WTC11 (cell line): ENCODE measurements around the gene SECTM1. TPM values are rescaled to one million over a fixed set of nuclear protein-coding genes. Genes with fewer than 3 reads are reported as not detected.

ENCODE experiments used
- ATAC-seq: fragments of 200-7000 bp; cut with Tn5 transposase; 2 replicates; pipeline ENCODE4 v1.10.0; 2021; ENCODE audit warnings: mild to moderate bottlenecking, moderate library complexity
- CTCF ChIA-PET: fragments of 300-600 bp; sonication (Branson Sonifier 250); formaldehyde crosslinking; loops from one replicate; lab custom pipeline; 2021; ENCODE audit warnings: antibody characterized with exemption; lab: Charles Lee
- POLR2A ChIA-PET: fragments of 350-600 bp; sonication (Branson Sonifier 250); formaldehyde crosslinking; loops from one replicate; lab custom pipeline; 2021; ENCODE audit warnings: antibody characterized with exemption; lab: Charles Lee
- DNase-seq: peaks from one replicate; pipeline ENCODE4 v3.0.0; 2021; ENCODE audit warnings: low spot score
- H3K27ac Mint-ChIP-seq: 2 replicates; pipeline ENCODE4 v1.8.0; 2021; ENCODE audit warnings: mixed read lengths
- H3K27me3 Mint-ChIP-seq: 2 replicates; pipeline ENCODE4 v1.8.0; 2021; ENCODE audit warnings: low read depth, mild to moderate bottlenecking, moderate library complexity, mixed read lengths
- H3K36me3 Mint-ChIP-seq: 2 replicates; pipeline ENCODE4 v1.8.0; 2021; ENCODE audit warnings: mixed read lengths
- H3K4me1 Mint-ChIP-seq: 2 replicates; pipeline ENCODE4 v1.8.0; 2022; ENCODE audit warnings: mixed read lengths
- H3K4me3 Mint-ChIP-seq: 2 replicates; pipeline ENCODE4 v1.8.0; 2021; ENCODE audit warnings: mild to moderate bottlenecking, moderate library complexity, mixed read lengths
- H3K9me3 Mint-ChIP-seq: 2 replicates; pipeline ENCODE4 v1.8.0; 2021; ENCODE audit warnings: mixed read lengths
- E2F1 ChIP-seq: sonication (generic); formaldehyde crosslinking; IDR thresholded peaks from 2 replicates; pipeline ENCODE4 v1.8.0; 2022; ENCODE audit warnings: mild to moderate bottlenecking, missing genetic modification reagents
- GABPB1 ChIP-seq: sonication (generic); formaldehyde crosslinking; IDR thresholded peaks from 2 replicates; pipeline ENCODE4 v1.8.1; 2023; ENCODE audit warnings: mild to moderate bottlenecking, missing genetic modification reagents
- NR2C2 ChIP-seq: sonication (generic); formaldehyde crosslinking; IDR thresholded peaks from 2 replicates; pipeline ENCODE4 v1.8.0; 2022; ENCODE audit warnings: mild to moderate bottlenecking, missing genetic modification reagents
- PRRX2 ChIP-seq: fragments of 250-450 bp; sonication (Bioruptor Pico); IDR thresholded peaks from 2 replicates; pipeline ENCODE4 v1.8.0; 2021; ENCODE audit warnings: mild to moderate bottlenecking
- RORB ChIP-seq: fragments of 250-450 bp; sonication (Bioruptor Pico); IDR thresholded peaks from 2 replicates; pipeline ENCODE4 v1.9.0; 2021; ENCODE audit warnings: mild to moderate bottlenecking
- ZBTB43 ChIP-seq: sonication (generic); formaldehyde crosslinking; IDR thresholded peaks from 2 replicates; pipeline ENCODE4 v1.8.1; 2023; ENCODE audit warnings: mild to moderate bottlenecking, missing genetic modification reagents
- ZNF396 ChIP-seq: fragments of 250-450 bp; sonication (Bioruptor Pico); IDR thresholded peaks from 2 replicates; pipeline ENCODE4 v1.8.0; 2021; ENCODE audit warnings: mild to moderate bottlenecking, moderate library complexity, borderline replicate concordance
- total RNA-seq: library from RNA; stranded (reverse); gene quantifications from 3 replicates; pipeline ENCODE4 v1.2.3, GENCODE V29; 2021
- TF ChIP-seq, protein P1 (sequence below): sonication (generic); formaldehyde crosslinking; conservative IDR thresholded peaks from 2 replicates; pipeline ENCODE4 v1.8.1; 2022; ENCODE audit warnings: mild to moderate bottlenecking, missing genetic modification reagents
- TF ChIP-seq, protein P2 (sequence below): sonication (generic); formaldehyde crosslinking; IDR thresholded peaks from 2 replicates; pipeline ENCODE4 v1.8.0; 2023; ENCODE audit warnings: missing genetic modification reagents
- TF ChIP-seq, protein P3 (sequence below): sonication (generic); formaldehyde crosslinking; IDR thresholded peaks from 2 replicates; pipeline ENCODE4 v1.8.1; 2023; ENCODE audit warnings: mild to moderate bottlenecking, missing genetic modification reagents, borderline replicate concordance
- TF ChIP-seq, protein P4 (sequence below): sonication (generic); formaldehyde crosslinking; IDR thresholded peaks from 2 replicates; pipeline ENCODE4 v1.8.0; 2022; ENCODE audit warnings: mild to moderate bottlenecking, missing genetic modification reagents
- TF ChIP-seq, protein P5 (sequence below): sonication (generic); formaldehyde crosslinking; IDR thresholded peaks from 2 replicates; pipeline ENCODE4 v1.8.1; 2023; ENCODE audit warnings: mild to moderate bottlenecking, missing genetic modification reagents

SECTM1 gene
- total RNA-seq, 1 experiment from 2014 or later = 0.22 TPM

GRCh38 chr17:82346342-82347300 is 13.1 kb upstream of the SECTM1 start:
- H3K4me1 Mint-ChIP-seq = no peaks in the 10 kb centered on the region
- no peak for DNase-seq
- no peaks in the 10 kb centered on the region for H3K9me3 Mint-ChIP-seq
- TF ChIP-seq ZBTB43 = no peak
- TF ChIP-seq, protein P1, sequence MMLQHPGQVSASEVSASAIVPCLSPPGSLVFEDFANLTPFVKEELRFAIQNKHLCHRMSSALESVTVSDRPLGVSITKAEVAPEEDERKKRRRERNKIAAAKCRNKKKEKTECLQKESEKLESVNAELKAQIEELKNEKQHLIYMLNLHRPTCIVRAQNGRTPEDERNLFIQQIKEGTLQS (CRISPR knock-in tag) = no peak
- peak; percentile 85 for TF ChIP-seq GABPB1 (CRISPR knock-in tag)
- TF ChIP-seq, protein P2, sequence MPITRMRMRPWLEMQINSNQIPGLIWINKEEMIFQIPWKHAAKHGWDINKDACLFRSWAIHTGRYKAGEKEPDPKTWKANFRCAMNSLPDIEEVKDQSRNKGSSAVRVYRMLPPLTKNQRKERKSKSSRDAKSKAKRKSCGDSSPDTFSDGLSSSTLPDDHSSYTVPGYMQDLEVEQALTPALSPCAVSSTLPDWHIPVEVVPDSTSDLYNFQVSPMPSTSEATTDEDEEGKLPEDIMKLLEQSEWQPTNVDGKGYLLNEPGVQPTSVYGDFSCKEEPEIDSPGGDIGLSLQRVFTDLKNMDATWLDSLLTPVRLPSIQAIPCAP (CRISPR knock-in tag) = no peak
- TF ChIP-seq, all 79 proteins: peak for 1
- H3K4me3 Mint-ChIP-seq = no peak overlapping the region
- no peak for ATAC-seq
- no peaks in the 10 kb centered on the region for H3K36me3 Mint-ChIP-seq
- POLR2A ChIA-PET = no interaction called here
- peaks cover 9% of the 10 kb centered on the region for H3K27me3 Mint-ChIP-seq
- CTCF ChIA-PET = interaction anchor here (1.4 kb wide), 1 partner anchor 45 kb away, joined by 3 read pairs; no protein-coding TSS in a partner anchor
- peak overlapping the region; percentile 50; the same call in 1 of the 2 replicates for H3K27ac Mint-ChIP-seq

GRCh38 chr17:82345151-82345976 is 11.8 kb upstream of the SECTM1 start:
- H3K9me3 Mint-ChIP-seq = peaks cover 7% of the 10 kb centered on the region
- ChIA-PET POLR2A (interaction anchor here (0.9 kb wide), 1 partner anchor 11 kb away, joined by 3 read pairs; no protein-coding TSS in a partner anchor), CTCF (interaction anchor here (1.4 kb wide), 1 partner anchor 44 kb away, joined by 3 read pairs; no protein-coding TSS in a partner anchor)
- TF ChIP-seq, protein P3, sequence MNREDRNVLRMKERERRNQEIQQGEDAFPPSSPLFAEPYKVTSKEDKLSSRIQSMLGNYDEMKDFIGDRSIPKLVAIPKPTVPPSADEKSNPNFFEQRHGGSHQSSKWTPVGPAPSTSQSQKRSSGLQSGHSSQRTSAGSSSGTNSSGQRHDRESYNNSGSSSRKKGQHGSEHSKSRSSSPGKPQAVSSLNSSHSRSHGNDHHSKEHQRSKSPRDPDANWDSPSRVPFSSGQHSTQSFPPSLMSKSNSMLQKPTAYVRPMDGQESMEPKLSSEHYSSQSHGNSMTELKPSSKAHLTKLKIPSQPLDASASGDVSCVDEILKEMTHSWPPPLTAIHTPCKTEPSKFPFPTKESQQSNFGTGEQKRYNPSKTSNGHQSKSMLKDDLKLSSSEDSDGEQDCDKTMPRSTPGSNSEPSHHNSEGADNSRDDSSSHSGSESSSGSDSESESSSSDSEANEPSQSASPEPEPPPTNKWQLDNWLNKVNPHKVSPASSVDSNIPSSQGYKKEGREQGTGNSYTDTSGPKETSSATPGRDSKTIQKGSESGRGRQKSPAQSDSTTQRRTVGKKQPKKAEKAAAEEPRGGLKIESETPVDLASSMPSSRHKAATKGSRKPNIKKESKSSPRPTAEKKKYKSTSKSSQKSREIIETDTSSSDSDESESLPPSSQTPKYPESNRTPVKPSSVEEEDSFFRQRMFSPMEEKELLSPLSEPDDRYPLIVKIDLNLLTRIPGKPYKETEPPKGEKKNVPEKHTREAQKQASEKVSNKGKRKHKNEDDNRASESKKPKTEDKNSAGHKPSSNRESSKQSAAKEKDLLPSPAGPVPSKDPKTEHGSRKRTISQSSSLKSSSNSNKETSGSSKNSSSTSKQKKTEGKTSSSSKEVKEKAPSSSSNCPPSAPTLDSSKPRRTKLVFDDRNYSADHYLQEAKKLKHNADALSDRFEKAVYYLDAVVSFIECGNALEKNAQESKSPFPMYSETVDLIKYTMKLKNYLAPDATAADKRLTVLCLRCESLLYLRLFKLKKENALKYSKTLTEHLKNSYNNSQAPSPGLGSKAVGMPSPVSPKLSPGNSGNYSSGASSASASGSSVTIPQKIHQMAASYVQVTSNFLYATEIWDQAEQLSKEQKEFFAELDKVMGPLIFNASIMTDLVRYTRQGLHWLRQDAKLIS (CRISPR knock-in tag) = no peak
- TF ChIP-seq, protein P4, sequence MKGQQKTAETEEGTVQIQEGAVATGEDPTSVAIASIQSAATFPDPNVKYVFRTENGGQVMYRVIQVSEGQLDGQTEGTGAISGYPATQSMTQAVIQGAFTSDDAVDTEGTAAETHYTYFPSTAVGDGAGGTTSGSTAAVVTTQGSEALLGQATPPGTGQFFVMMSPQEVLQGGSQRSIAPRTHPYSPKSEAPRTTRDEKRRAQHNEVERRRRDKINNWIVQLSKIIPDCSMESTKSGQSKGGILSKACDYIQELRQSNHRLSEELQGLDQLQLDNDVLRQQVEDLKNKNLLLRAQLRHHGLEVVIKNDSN = no peak
- TF ChIP-seq PRRX2 (CRISPR knock-in tag) = no peak
- H3K36me3 Mint-ChIP-seq = peaks cover 7% of the 10 kb centered on the region
- no peak overlapping the region for H3K4me3 Mint-ChIP-seq
- no peak overlapping the region for H3K27ac Mint-ChIP-seq
- ATAC-seq (no peak), DNase-seq (no peak)
- H3K4me1 Mint-ChIP-seq = no peaks in the 10 kb centered on the region
- peaks cover 18% of the 10 kb centered on the region for H3K27me3 Mint-ChIP-seq

GRCh38 chr17:82344175-82344907 is 10.8 kb upstream of the SECTM1 start:
- ChIA-PET CTCF (interaction anchor here (0.7 to 1.3 kb wide), 4 partner anchors 13 to 80 kb away, joined by 3 to 7 read pairs (median 6); partner anchors contain the start of gene UTS2R), POLR2A (no interaction called here)
- TF ChIP-seq NR2C2 (CRISPR knock-in tag) (no peak), RORB (no peak), ZNF396 (no peak), ZBTB43 (no peak), E2F1 (no peak)
- TF ChIP-seq, protein P4 = no peak
- TF ChIP-seq, protein P5, sequence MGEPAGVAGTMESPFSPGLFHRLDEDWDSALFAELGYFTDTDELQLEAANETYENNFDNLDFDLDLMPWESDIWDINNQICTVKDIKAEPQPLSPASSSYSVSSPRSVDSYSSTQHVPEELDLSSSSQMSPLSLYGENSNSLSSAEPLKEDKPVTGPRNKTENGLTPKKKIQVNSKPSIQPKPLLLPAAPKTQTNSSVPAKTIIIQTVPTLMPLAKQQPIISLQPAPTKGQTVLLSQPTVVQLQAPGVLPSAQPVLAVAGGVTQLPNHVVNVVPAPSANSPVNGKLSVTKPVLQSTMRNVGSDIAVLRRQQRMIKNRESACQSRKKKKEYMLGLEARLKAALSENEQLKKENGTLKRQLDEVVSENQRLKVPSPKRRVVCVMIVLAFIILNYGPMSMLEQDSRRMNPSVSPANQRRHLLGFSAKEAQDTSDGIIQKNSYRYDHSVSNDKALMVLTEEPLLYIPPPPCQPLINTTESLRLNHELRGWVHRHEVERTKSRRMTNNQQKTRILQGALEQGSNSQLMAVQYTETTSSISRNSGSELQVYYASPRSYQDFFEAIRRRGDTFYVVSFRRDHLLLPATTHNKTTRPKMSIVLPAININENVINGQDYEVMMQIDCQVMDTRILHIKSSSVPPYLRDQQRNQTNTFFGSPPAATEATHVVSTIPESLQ (CRISPR knock-in tag) = no peak

More at GRCh38 chr17:82344175-82344907, 10.8 kb upstream of the SECTM1 start:
- Mint-ChIP-seq H3K9me3 (peaks cover 7% of the 10 kb centered on the region), H3K27me3 (peaks cover 20% of the 10 kb centered on the region), H3K4me1 (peaks cover under 1% of the 10 kb centered on the region; the same call in 1 of the 2 replicates), H3K4me3 (no peak overlapping the region), H3K36me3 (peaks cover 7% of the 10 kb centered on the region), H3K27ac (no peak overlapping the region)
- ATAC-seq (no peak), DNase-seq (no peak)
